HG03469 (cell line): ENCODE measurements around the gene PPDPF.
"Not testable (repeated sequence)": the region's sequence is repeated elsewhere in the genome, so short reads cannot be mapped to it uniquely, and the experiment has no call there.

Source experiments
- ATAC-seq: cut with Tn5 transposase; IDR thresholded peaks from one replicate; pipeline ENCODE4 v1.9.1; 2021; ENCODE audit warnings: mild to moderate bottlenecking, moderate library complexity, moderate number of reproducible peaks; ENCODE audit not compliant: unreplicated experiment

PPDPF gene

GRCh38 chr20:63561624-63562396, 41.2 kb downstream of the PPDPF start:
- no peak for ATAC-seq

GRCh38 chr20:63562461-63563224, 42.1 kb downstream of the PPDPF start:
- ATAC-seq, result no peak

GRCh38 chr20:63563225-63563935, 42.8 kb downstream of the PPDPF start:
- no peak for ATAC-seq

- no peak for ATAC-seq
Observed at GRCh38 chr20:63564036-63564810, 43.7 kb downstream of the PPDPF start.

GRCh38 chr20:63565021-63565698, 44.6 kb downstream of the PPDPF start:
- no peak for ATAC-seq

GRCh38 chr20:63565699-63566335, 45.3 kb downstream of the PPDPF start:
- ATAC-seq, result no peak

- ATAC-seq, result no peak
Observed at GRCh38 chr20:63566395-63567135, 46.0 kb downstream of the PPDPF start.

- ATAC-seq, result no peak
Observed at GRCh38 chr20:63567136-63567385, 46.5 kb downstream of the PPDPF start.

GRCh38 chr20:63567386-63568169, 47.0 kb downstream of the PPDPF start:
- no peak for ATAC-seq

GRCh38 chr20:63568170-63568981, 47.8 kb downstream of the PPDPF start:
- no peak for ATAC-seq

- ATAC-seq, result no peak
Observed at GRCh38 chr20:63568986-63569949, 48.7 kb downstream of the PPDPF start.

GRCh38 chr20:63570281-63571086, 49.9 kb downstream of the PPDPF start:
- no peak for ATAC-seq

GRCh38 chr20:63571087-63571478, 50.5 kb downstream of the PPDPF start:
- not testable (repeated sequence) for ATAC-seq
